GM21515 (cell line): ENCODE data around the gene SNX5.

Experiments
- ATAC-seq: cut with Tn5 transposase; IDR thresholded peaks from one replicate; pipeline ENCODE4 v1.9.1; 2021; ENCODE audit not compliant: unreplicated experiment

Gene SNX5

GRCh38 chr20:17993546-17993945, 25.0 kb upstream of the SNX5 start:
- ATAC-seq: no peak

- ATAC-seq: no peak
Measured at GRCh38 chr20:17992847-17993513, 24.4 kb upstream of the SNX5 start.

- ATAC-seq: no peak
Measured at GRCh38 chr20:17992224-17992637, 23.6 kb upstream of the SNX5 start.

GRCh38 chr20:17990278-17990972, 21.8 kb upstream of the SNX5 start:
- no peak for ATAC-seq

GRCh38 chr20:17987988-17988387, 19.4 kb upstream of the SNX5 start:
- ATAC-seq: no peak

GRCh38 chr20:17985388-17986018, 16.9 kb upstream of the SNX5 start:
- no peak for ATAC-seq

GRCh38 chr20:17976305-17976704, 7.7 kb upstream of the SNX5 start:
- no peak for ATAC-seq

GRCh38 chr20:17972121-17972520, 3.5 kb upstream of the SNX5 start:
- no peak for ATAC-seq

GRCh38 chr20:17971300-17972013, 2.9 kb upstream of the SNX5 start:
- ATAC-seq: no peak

- ATAC-seq: no peak
Measured at GRCh38 chr20:17969884-17970409, 1.4 kb upstream of the SNX5 start.

GRCh38 chr20:17969278-17969883, 787 bp upstream of the SNX5 start:
- ATAC-seq: peak; percentile 6

- ATAC-seq: no peak
Measured at GRCh38 chr20:17967521-17968365, 851 bp downstream of the SNX5 start.

GRCh38 chr20:17966432-17967310, 1.9 kb downstream of the SNX5 start:
- ATAC-seq: no peak

- no peak for ATAC-seq
Measured at GRCh38 chr20:17965042-17965697, 3.4 kb downstream of the SNX5 start.

- ATAC-seq: no peak
Measured at GRCh38 chr20:17964632-17965031, 4.0 kb downstream of the SNX5 start.

- ATAC-seq: no peak
Measured at GRCh38 chr20:17964073-17964472, 4.5 kb downstream of the SNX5 start.

- no peak for ATAC-seq
Measured at GRCh38 chr20:17963114-17963897, 5.3 kb downstream of the SNX5 start.

- ATAC-seq: no peak
Measured at GRCh38 chr20:17961587-17961940, 7.0 kb downstream of the SNX5 start.
